GM18873 (cell line): ENCODE data around the gene AKAP13.

ENCODE experiments used
- ATAC-seq: cut with Tn5 transposase; IDR thresholded peaks from one replicate; pipeline ENCODE4 v1.9.1; 2021; ENCODE audit warnings: mild to moderate bottlenecking, moderate library complexity, moderate number of reproducible peaks; ENCODE audit not compliant: unreplicated experiment, low FRiP score

Gene AKAP13

DNA sequence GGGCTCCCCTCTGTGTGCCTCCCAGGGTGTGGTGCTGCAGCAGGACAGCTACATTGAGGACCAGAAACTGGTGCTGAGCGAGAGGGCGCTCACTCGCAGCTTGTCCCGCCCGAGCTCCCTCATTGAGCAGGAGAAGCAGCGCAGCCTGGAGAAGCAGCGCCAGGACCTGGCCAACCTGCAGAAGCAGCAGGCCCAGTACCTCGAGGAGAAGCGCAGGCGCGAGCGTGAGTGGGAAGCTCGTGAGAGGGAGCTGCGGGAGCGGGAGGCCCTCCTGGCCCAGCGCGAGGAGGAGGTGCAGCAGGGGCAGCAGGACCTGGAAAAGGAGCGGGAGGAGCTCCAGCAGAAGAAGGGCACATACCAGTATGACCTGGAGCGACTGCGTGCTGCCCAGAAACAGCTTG lies 360.6 kb downstream of the AKAP13 start:
- ATAC-seq: no peak

DNA sequence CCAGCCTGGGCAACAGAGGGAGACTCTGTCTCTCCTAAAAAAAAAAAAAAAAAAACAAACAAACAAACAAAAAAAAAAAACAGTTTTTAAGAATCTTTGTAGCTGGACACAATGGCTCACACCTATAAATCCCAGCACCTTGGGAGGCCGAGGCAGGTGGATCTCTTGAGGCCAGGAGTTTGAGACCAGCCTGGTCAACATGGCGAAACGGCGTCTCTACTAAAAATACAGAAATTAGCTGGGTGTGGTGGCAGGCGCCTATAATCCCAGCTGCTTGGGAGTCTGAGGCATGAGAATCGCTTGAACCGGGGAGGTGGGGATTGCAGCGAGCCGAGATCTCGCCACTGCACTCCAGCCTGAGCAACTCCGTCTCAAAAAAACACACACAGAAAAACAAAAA lies 361.3 kb downstream of the AKAP13 start:
- no peak for ATAC-seq

DNA sequence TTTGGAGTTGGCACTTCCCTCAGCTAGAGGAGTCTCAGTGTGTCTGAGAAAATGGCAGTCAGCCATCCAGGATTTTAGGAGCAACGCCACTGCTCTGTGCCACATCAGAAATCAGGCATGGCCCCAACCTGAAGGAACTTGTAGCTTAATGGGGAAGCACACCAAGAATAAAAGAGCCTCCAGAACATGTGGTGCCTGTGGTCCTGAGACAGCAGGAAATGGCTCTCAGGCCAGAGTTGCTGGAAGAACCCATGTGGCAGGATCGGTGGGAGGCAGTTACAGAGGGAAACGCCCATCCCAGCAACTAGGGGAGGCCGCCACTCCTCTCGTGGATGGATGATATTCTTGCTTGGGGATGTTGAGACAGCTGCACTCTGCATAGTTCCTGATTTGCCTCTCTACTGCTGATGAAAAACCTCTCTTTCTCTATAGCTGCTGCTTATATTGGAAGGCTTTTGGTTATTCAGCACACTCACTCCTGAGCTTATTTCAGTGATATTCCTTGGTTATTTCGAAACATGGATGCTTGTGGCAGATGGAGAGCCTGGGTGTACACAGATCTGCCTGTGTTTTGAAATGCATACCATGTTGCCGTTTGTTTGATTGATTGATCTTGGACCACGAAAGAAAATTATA lies 361.9 kb downstream of the AKAP13 start:
- no peak for ATAC-seq

DNA sequence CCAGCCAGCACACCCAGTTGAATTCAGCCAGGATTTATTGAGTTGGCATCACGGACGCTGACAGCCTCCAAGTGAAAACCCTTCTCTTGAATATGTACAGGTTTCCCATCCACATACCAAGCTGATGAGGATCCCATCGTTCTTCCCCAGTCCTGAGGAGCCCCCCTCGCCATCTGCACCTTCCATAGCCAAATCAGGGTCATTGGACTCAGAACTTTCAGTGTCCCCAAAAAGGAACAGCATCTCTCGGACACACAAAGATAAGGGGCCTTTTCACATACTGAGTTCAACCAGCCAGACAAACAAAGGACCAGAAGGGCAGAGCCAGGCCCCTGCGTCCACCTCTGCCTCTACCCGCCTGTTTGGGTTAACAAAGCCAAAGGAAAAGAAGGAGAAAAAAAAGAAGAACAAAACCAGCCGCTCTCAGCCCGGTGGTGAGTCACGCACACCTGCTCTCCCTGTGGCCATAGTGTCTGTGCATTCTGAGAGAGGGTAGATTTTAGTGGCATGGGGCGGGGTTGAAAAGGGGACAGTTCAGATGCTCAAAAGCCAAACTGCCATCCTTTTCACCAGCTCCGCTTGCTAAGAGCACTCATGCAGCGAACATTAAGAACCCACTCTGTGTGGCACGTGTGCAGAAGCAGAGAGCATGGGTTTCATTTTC lies 363.1 kb downstream of the AKAP13 start:
- ATAC-seq: no peak

DNA sequence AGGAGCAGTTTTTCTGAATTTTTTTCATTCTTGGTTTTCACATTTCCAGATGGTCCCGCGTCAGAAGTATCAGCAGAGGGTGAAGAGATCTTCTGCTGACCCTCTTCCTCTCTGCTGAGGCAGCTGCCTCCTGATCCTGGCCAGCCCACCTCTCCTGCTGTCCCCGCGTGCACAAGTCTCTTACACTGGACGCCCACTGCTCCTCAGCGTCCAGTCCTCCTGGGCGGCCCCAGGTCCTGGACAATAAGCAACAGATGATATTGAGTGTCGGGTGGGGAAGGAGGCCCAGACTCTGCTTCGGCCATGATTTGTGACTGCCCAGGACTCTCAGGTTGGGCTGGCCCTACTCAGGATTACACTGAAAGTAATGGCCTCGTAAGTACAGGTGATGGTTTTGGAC lies 364.2 kb downstream of the AKAP13 start:
- ATAC-seq: no peak

DNA sequence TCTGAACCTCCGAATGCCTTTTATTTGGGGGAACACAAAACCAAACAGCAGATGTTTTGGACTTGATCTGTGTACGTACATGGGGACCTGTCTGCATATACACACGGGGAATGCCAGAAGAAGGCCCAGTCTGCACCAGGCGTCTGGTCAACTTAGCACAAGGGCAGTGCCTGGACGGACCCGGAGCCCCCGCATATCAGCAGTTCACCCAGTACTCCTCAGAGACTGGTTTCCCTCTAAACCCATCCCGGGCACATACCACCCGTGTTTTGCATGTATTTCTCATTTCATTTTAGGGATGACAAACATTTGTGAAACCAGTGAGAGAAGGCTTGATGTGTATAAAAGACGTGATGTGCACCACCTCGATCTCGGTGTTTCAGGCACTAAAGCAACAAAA lies 364.6 kb downstream of the AKAP13 start:
- ATAC-seq: no peak

DNA sequence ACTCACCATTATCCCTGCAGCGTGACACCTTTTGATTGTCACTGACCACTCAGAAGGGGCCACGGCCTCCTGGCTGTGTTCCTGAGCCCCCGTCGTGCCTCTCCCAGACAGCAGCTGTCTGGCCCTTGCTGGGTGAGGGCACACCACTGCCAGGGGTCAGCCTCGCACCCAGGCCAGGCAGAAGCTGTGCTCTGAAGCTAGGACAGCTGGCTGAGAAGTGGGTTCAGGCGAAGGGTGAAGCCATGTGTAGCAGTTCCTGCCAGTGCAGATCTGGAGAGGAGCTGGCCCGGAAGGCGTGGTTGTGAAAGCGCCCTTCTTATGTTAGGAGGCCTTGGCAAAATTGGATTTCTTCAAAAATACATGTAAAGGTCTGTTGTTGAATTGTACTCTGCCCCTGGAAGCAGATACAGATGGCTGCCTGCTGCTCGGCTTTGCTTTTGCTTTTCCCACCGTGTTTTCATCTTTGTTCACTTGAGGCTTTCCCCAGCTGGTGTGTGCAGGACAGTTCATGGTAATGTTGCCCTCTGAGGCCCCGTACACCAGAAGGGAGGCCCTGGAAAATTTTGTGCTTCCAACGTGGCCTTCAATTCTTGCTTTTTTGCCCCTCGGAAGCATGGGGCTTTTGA lies 365.2 kb downstream of the AKAP13 start:
- ATAC-seq: no peak

DNA sequence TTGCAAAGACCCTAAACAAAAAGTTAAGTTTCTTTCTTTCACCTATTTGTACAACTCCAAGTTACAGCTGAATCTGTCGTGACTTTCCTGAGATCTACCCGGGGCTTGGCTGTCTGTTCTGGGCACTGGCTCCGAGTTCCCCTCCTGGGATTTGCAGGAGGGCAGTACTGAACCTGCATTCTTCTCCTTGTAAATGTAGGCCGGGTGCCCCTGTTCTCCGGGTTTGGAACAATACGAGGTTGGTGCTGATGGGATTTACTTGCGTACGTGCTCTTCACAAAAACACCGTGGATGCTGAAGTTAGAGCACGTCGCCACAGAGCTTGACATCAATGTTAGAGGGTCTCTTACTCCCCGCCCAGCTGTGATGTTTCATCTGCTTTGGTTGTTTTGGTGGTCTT lies 366.2 kb downstream of the AKAP13 start:
- ATAC-seq: no peak

DNA sequence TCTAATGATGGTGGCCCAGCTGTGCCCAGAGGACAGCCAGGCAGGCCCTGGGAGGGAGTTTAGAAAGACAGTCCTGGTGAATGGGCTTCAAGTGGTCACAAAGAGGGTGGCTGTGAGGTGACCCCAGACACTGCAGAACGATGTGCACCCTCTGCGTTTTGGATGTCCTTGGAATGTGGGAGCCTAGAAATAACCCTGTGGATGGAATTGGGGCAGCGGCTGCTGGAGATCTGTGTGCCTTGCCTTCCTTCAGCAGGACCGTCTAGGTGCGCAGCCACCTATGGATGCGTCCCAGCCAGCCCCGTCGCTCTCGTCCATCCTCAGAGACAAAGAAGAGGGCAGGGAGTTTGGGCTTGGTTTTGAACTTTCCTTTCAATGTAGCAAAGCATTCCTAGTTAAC lies 367.8 kb downstream of the AKAP13 start:
- no peak for ATAC-seq

DNA sequence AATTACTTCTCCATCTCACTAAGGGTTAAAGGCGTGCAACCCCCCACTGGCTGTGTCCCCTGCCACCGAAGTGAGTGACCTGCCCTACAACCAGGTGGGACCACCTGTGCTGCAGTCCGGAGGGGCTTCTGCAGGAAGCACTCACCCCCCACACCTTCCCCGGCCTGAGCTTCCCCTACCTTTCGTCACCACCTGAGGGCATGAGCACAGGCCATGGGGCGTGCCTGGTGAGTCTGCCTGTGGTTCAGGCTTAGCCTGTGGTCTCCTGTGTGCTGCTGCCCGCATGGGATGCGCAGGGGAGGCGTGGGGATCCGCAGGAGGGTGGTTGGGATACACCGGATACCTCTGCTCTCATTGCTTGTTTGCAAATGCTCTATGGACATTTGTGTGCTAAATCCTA lies 368.3 kb downstream of the AKAP13 start:
- ATAC-seq: no peak

DNA sequence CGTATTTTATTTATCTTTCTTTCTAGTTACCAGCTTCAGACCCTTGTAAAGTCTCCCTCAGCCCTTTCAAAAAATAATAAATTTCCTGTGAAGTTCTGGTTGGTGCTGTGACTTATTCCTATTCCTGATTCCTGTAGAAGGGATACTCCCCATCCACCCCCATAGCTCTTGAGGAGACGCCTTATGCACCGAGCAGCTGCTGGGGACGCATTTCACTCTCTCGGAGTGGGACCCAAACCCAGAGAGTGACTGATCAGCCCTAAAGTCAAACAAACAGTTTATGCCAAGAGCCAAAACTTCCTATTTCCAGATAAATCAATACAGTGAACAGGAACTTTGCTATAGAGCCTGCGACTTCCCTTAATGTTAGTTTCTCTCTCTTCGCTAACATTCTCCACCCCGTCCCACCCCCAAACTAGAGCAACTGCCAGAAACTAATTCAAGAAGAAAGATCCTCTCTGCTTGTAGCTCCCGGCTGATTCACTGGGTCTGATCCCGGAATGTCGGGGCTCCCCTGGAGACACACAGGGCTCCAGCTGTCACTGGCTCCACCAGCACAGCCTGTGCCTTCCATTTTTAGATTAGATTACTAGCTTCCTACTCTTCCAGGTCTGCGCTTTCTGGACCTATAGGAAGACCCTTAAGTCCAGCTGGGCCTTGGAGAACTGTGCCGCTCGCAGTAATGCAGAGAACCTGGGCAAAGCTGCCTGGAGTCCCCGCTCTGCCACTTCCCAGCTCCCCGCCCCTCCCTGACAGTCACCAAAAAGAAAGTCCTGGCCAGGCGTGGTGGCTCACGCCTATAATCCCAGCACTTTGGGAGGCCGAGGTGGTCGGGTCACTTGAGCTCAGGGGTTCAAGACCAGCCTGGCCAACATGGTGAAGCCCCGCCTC lies 369.1 kb downstream of the AKAP13 start:
- ATAC-seq: no peak

DNA sequence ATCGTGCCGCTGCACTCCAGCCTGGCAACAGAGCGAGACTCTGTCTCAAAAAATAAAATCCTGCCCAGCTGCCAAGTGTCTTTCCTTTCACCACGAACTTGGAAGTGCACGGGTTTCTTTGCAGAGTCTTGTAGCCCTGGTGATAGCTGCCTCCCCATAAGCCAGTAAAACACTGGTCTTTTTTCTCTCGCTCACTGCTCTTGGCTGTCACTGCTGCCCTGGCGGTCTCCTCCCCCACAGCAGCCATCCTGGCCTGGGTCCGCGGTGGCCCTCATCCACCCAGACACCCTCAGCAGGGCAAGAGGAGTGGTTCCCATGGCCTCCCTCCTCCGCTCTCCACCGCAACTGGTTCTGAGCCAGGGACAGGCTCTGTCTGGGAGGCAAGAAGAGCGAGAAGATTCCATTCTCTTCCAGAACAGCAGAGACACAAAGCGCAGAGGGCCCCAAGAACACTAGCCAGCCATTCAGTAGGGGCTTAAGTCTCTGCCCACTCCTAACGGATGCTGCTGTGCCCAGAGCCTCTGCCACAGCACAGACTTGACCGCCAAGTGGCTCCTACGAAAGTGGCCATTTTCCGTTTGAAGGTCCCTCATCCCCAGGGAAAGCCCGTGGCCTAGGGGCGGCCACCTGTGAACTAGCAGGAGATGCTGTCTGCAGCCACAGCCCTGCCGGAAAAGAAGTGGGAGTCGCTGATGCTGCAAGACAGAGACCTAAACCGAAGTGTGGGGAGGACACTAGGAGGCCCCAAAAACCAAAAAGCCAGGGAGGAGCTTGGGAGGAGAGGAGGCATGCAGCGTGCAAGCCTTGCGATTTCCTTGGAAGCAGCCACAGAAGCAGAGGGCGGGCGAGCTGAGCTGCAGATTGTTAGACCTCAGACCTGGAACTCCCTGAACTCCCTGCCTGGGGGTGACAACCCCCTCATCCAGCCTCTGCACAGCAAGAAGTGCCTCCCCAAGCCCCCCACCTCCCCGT lies 370.2 kb downstream of the AKAP13 start:
- no peak for ATAC-seq

DNA sequence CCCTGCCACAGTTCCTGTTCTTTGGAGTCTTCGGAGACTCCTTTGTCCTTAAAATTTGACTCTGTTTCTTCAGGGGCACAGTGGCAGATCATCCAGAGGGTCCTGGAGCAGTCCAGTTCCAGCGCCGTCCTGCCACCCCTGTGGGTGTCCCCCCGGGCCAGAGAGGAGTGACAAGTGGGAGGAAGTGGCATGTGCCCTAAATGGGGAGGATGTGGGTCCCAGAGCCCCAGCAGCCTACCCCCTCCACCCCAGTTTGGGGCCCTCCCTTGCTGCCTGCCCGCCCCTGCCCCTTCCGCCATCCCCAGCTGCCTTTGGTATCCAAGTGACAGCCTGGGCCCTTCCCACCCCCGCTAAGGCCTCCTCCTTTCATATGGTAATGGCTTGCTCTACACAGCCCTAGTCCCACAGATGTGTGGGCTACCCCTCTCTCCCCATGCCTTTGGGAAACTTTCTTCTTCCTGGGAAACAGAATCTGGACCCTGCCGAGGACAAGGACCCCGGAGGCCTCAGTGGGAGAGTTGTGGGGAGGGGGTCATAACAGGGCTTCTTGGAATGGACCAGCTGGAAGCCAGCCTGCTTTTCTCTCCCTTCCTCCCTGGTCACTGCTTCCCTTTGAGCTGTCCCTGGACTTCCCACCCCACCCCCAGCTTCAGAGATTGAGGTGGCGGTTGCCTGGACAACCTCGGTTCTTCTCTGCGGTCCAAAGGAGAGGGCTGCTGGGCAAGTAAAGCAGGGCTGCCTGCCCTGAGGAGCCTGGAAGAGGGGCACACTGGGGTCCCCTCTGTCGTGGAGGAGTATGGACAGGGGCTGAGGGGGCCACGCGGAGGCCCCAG lies 371.1 kb downstream of the AKAP13 start:
- ATAC-seq: no peak

DNA sequence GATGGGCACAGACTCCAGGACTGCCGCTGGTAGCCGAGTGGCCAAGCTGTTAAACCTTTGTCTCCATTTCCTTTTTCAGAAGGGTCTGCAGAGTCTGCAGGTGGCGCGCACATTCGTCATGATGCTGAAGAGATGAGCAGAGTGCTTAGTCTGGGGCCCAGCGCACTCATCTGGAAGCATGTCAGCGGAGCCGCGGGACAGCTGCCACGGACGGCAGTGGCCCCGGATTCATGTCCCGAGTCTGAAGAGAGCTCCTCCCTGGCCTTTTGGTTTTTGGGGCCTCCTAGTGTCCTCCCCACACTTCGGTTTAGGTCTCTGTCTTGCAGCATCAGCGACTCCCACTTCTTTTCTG lies 371.7 kb downstream of the AKAP13 start:
- no peak for ATAC-seq

DNA sequence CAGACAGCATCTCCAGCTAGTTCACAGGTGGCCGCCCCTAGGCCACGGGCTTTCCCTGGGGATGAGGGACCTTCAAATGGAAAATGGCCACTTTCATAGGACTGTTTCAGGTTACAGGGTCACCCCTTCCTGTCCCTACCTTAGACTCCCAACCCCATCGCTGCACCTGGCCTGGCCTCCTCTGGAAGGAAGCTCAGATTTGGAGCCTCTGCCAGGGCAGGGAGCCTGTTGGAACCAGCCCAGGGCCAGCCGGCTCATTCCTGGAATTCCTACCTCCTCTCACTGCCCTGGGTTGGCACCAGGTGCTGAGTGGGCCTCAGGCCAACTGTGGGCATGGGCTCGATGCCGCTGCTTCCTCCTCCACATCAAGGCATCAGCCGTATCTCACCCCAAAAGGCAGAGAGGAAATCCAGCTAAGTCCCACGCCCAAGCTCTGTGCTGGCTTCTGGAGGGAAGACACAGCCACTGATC lies 372.1 kb downstream of the AKAP13 start:
- ATAC-seq: no peak

DNA sequence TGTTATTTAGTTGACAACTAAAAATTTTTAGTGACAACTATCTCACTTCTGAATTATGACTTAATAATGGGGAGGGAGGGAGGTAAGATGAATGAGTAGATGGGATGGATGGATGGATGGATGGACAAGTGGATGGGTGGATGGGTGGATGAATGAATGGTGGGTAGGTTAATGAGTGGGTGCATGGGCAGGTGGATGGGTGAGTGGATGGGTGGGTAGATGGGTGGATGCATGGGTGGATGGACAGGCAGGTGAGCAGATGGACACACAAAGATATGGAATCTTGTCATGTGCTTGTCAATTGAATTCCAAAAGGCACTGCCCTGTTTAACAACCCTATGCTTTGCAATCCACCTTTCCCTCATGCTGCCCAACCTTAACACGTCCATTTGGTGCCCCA lies 372.9 kb downstream of the AKAP13 start:
- no peak for ATAC-seq

DNA sequence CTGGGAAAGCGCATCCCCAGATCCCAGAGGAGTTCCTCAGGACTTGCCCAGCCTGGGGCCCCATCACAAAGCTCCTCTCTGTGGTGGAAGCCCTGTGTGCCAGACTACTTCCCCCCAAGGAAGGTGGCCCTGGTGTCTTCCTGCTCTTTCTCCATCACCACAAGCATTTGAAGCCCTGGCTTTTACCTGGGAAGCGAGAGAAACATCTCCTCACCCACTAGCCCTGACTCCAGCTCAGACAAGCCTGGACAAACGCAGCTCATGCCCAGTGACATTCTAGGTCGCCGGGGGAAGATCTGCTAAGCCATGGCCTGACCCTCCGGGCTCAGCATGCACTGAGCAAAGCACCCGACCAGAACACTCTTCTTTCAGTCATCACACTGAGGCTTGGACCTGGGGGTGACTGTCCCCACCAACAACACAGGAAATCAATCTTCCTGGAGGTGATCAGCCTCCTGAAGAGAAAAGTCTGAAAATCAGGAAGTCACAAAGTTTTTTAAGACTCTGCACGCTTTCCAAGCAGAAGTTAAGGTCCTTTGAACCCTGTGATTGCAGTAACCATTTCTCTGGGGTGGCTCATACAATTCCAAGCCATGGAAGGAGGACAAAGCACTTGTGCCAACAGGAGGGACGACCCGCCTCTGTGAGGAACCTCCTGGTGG lies 373.5 kb downstream of the AKAP13 start:
- ATAC-seq: no peak

DNA sequence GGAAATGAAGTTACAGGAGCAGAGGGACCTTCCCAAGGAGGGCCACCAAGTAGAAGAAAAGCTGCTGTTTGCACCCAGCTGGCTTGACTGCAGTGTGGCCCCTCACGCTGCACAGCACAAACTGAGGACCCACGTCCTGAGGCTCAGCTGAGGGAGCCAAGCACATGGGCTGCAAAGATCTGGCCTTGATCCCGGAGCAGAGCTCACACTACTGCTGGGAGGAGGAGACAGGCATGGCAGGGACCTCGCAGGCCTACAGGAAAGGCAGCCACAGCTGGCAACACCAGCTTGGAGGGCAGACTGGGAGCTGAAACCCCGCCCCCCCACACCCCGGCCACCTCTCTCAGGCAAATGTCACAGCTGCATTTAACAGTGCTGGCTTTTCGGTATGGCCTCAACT lies 374.6 kb downstream of the AKAP13 start:
- ATAC-seq: no peak

DNA sequence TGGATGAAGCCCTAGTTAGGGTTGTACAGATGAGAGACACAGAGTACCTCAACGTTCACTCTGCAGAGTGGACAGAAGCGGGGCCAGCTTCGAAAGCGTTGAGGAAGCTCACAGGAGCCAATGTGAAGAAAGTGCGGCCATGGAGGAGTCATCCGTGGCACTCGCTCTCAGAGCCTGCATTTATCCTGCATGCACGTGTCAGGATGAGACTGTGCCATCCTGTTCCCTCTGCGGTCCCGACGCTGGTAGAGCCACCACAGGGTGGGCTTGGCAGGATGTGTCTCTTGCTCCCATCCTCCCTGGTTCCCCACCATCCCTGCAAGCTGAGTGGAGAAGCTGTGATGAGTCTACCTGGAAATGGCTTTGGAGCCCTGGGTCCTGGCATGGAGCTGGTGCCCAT lies 375.1 kb downstream of the AKAP13 start:
- no peak for ATAC-seq
